ENCODE data around the gene NHLRC3. TPM values are rescaled to one million over a fixed set of nuclear protein-coding genes. Genes with fewer than 3 reads are reported as not detected.

Gene NHLRC3
- polyA plus RNA-seq, 2 of the 4 experiments (the other 2 are of a cell fraction): 8.2 to 13.7 TPM

- H3K9me3 ChIP-seq: no peaks in the 10 kb centered on the region
- ChIA-PET CTCF (no interaction called here), POLR2A (no interaction called here)
- DNase-seq (ENCODE audit: low read depth in 1 of 2, low spot score in 1 of 2) (no peak), ATAC-seq (no peak), FAIRE-seq (no peak)
- H3K4me1 ChIP-seq: no peaks in the 10 kb centered on the region
- no peak overlapping the region for H3K4me2 ChIP-seq
- H3K27ac ChIP-seq: no peak overlapping the region
- TF ChIP-seq EP300 (IDR thresholded peaks at IDR 0.05) (no peak), HOXA7 (CRISPR knock-in tag; IDR thresholded peaks at IDR 0.05) (no peak), BCL3 (IDR thresholded peaks at IDR 0.05) (no peak), RCOR1 (IDR thresholded peaks at IDR 0.05; ENCODE audit: low read depth, low read length) (no peak), KDM1A (IDR thresholded peaks at IDR 0.05; ENCODE audit: low read depth) (no peak)
- no peak overlapping the region for H3K4me3 ChIP-seq
Measured at GRCh38 chr13:39099231-39099630, 61.0 kb downstream of the NHLRC3 start.

Other genes starting within 250 kb of the NHLRC3 start
- not detected in 2 replicates for gene STOML3, start 47.6 kb upstream of the NHLRC3 start, polyA plus RNA-seq (2011; rRNA removed)
- not detected in 3 replicates for gene STOML3, start 47.6 kb upstream of the NHLRC3 start, polyA plus RNA-seq (2017; fragmentation: RNase III; extraction: RNeasy Plus Mini Kit Qiagen cat#74134 plus additional on column Dnase treatment)
- gene PROSER1, start 367 bp upstream of the NHLRC3 start, polyA plus RNA-seq (2011; rRNA removed): 19.0 and 24.3 TPM in 2 replicates
- 9.9 to 10.5 TPM (median 10.2 TPM) in 3 replicates for gene PROSER1, start 367 bp upstream of the NHLRC3 start, polyA plus RNA-seq (2017; fragmentation: RNase III; extraction: RNeasy Plus Mini Kit Qiagen cat#74134 plus additional on column Dnase treatment)

All from A549 (cell line).